Measurements from ENCODE around the gene ENKUR.
"Not testable (repeated sequence)": the region's sequence is repeated elsewhere in the genome, so short reads cannot be mapped to it uniquely, and the experiment has no call there.

ENKUR gene

GRCh38 chr10:25017154-25017590 lies 1.2 kb upstream of the ENKUR start:
- no peak for TF ChIP-seq EZH2phosphoT487 (conservative IDR thresholded peaks at IDR 0.05; ENCODE audit: low read length)
- TF ChIP-seq, protein P1, sequence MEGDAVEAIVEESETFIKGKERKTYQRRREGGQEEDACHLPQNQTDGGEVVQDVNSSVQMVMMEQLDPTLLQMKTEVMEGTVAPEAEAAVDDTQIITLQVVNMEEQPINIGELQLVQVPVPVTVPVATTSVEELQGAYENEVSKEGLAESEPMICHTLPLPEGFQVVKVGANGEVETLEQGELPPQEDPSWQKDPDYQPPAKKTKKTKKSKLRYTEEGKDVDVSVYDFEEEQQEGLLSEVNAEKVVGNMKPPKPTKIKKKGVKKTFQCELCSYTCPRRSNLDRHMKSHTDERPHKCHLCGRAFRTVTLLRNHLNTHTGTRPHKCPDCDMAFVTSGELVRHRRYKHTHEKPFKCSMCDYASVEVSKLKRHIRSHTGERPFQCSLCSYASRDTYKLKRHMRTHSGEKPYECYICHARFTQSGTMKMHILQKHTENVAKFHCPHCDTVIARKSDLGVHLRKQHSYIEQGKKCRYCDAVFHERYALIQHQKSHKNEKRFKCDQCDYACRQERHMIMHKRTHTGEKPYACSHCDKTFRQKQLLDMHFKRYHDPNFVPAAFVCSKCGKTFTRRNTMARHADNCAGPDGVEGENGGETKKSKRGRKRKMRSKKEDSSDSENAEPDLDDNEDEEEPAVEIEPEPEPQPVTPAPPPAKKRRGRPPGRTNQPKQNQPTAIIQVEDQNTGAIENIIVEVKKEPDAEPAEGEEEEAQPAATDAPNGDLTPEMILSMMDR (IDR thresholded peaks at IDR 0.05; ENCODE audit: insufficient read depth, low read length, poor library complexity, severe bottlenecking), result no peak
- Histone ChIP-seq H3F3A (ENCODE audit: insufficient read depth) (no peaks in the 10 kb centered on the region), H3K4me3 (ENCODE audit: insufficient read depth, low read length, poor library complexity, severe bottlenecking) (no peak overlapping the region), H3K9ac (ENCODE audit: low read length) (no peak overlapping the region), H3K4me2 (ENCODE audit: low read depth, low read length, poor library complexity, severe bottlenecking) (no peak overlapping the region), H3K27ac (ENCODE audit: low read depth, low read length) (no peak overlapping the region), H2AFZ (ENCODE audit: low read depth, low read length, severe bottlenecking) (no peak overlapping the region), H3K36me3 (ENCODE audit: low read length) (no peaks in the 10 kb centered on the region), H4K20me1 (ENCODE audit: low read depth, low read length) (no peaks in the 10 kb centered on the region), H3K79me2 (ENCODE audit: insufficient read depth, low read length) (no peaks in the 10 kb centered on the region), H3K27me3 (ENCODE audit: low read length) (no peaks in the 10 kb centered on the region), H3K9me2 (replicated peaks; ENCODE audit: insufficient read depth, low read length) (no peaks in the 10 kb centered on the region), H3K9me3 (ENCODE audit: insufficient read depth, low read length) (no peaks in the 10 kb centered on the region)

- Histone ChIP-seq H3K9ac (ENCODE audit: low read length) (no peak within 1 kb of the TSS), H3K9me3 (ENCODE audit: insufficient read depth, low read length) (no peaks in the 10 kb centered on the region), H3K79me2 (ENCODE audit: insufficient read depth, low read length) (no peaks in the 10 kb centered on the region), H2AFZ (ENCODE audit: low read depth, low read length, severe bottlenecking) (no peak within 1 kb of the TSS), H3K36me3 (ENCODE audit: low read length) (no peaks in the 10 kb centered on the region), H3K27ac (ENCODE audit: low read depth, low read length) (no peak within 1 kb of the TSS), H3K4me3 (ENCODE audit: insufficient read depth, low read length, poor library complexity, severe bottlenecking) (no peak within 1 kb of the TSS), H4K20me1 (ENCODE audit: low read depth, low read length) (no peaks in the 10 kb centered on the region), H3K4me2 (ENCODE audit: low read depth, low read length, poor library complexity, severe bottlenecking) (no peak within 1 kb of the TSS), H3K9me2 (replicated peaks; ENCODE audit: insufficient read depth, low read length) (no peaks in the 10 kb centered on the region), H3F3A (ENCODE audit: insufficient read depth) (no peaks in the 10 kb centered on the region), H3K27me3 (ENCODE audit: low read length) (no peaks in the 10 kb centered on the region)
- TF ChIP-seq EZH2phosphoT487 (conservative IDR thresholded peaks at IDR 0.05; ENCODE audit: low read length), result no peak
- TF ChIP-seq, protein P1 (IDR thresholded peaks at IDR 0.05; ENCODE audit: insufficient read depth, low read length, poor library complexity, severe bottlenecking), result no peak
Measured at GRCh38 chr10:25016376-25017153, 607 bp upstream of the ENKUR start, which contains the start of gene THNSL1. THNSL1 (plus strand) TSS chr10:25016612; CDS start chr10:25023224, 6,612 bp downstream.

GRCh38 chr10:25014579-25014978 lies 1.4 kb downstream of the ENKUR start:
- no peak overlapping the region for H3K27ac ChIP-seq (ENCODE audit: low read depth, low read length)
- no peaks in the 10 kb centered on the region for H4K20me1 ChIP-seq (ENCODE audit: low read depth, low read length)
- H3K4me3 ChIP-seq (ENCODE audit: insufficient read depth, low read length, poor library complexity, severe bottlenecking), result no peak overlapping the region
- H3K79me2 ChIP-seq (ENCODE audit: insufficient read depth, low read length), result no peaks in the 10 kb centered on the region
- no peaks in the 10 kb centered on the region for H3K9me3 ChIP-seq (ENCODE audit: insufficient read depth, low read length)
- no peaks in the 10 kb centered on the region for H3K27me3 ChIP-seq (ENCODE audit: low read length)
- no peaks in the 10 kb centered on the region for H3K9me2 ChIP-seq (replicated peaks; ENCODE audit: insufficient read depth, low read length)
- TF ChIP-seq, protein P1 (IDR thresholded peaks at IDR 0.05; ENCODE audit: insufficient read depth, low read length, poor library complexity, severe bottlenecking), result no peak
- TF ChIP-seq EZH2phosphoT487 (conservative IDR thresholded peaks at IDR 0.05; ENCODE audit: low read length), result no peak
- H3K4me2 ChIP-seq (ENCODE audit: low read depth, low read length, poor library complexity, severe bottlenecking), result no peak overlapping the region
- H3K36me3 ChIP-seq (ENCODE audit: low read length), result no peaks in the 10 kb centered on the region
- no peak overlapping the region for H3K9ac ChIP-seq (ENCODE audit: low read length)
- H3F3A ChIP-seq (ENCODE audit: insufficient read depth), result no peaks in the 10 kb centered on the region
- no peak overlapping the region for H2AFZ ChIP-seq (ENCODE audit: low read depth, low read length, severe bottlenecking)

- H3K9me3 ChIP-seq (ENCODE audit: insufficient read depth, low read length); H3K9me2 ChIP-seq (replicated peaks; ENCODE audit: insufficient read depth, low read length); H3K9ac ChIP-seq (ENCODE audit: low read length); H2AFZ ChIP-seq (ENCODE audit: low read depth, low read length, severe bottlenecking); H3F3A ChIP-seq (ENCODE audit: insufficient read depth); H3K27ac ChIP-seq (ENCODE audit: low read depth, low read length); H3K79me2 ChIP-seq (ENCODE audit: insufficient read depth, low read length); H3K4me2 ChIP-seq (ENCODE audit: low read depth, low read length, poor library complexity, severe bottlenecking); H4K20me1 ChIP-seq (ENCODE audit: low read depth, low read length); H3K4me3 ChIP-seq (ENCODE audit: insufficient read depth, low read length, poor library complexity, severe bottlenecking); H3K36me3 ChIP-seq (ENCODE audit: low read length); H3K27me3 ChIP-seq (ENCODE audit: low read length): not testable (repeated sequence)
Measured at GRCh38 chr10:25011591-25011990, 4.4 kb downstream of the ENKUR start.

Data from SU-DHL-6 (cell line).